Measurements from ENCODE around the gene OR6X1. TPM values are rescaled to one million over a fixed set of nuclear protein-coding genes. Genes with fewer than 3 reads are reported as not detected.

OR6X1 gene
- total RNA-seq, 2 donors from 2014 or later = not detected

DNA sequence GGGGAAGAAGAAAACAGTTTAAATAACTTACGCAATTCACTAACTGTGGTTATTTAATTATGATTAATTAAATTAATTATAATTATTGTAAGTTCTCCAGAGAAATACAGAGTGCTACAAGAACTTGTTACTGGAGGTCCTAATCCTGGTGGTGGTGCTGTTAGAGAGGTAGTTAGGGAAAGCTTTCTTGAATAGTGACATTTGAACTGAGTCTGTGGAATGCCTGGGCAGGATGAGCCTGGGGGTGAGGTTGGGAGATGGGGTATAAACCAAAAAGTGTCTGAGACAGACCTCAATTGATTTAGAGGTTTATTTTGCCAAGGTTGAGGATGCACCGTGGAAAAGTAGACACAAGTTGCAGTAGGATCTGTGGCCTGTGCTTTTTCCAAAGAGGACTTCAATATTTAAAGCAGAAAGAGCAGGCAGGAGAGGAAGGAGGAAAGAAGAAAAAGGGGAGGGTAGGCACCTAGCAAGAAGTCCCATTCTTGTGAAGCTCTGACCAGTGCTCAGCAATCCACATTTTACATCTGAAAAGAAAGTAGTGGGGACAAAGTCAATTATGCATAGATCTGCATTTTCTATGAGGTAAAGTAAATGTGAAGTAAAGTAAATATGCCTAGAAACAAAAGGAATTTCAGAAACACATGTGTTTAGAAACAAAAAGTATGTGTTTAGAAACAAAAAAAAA is 8.4 kb downstream of the OR6X1 start:
- H3K4me1 ChIP-seq (ENCODE audit: control insufficient read depth in 1 of 2, low read depth in 2 of 2) = peaks cover 0 to 8% of the 10 kb centered on the region in 2 donors
- H3K4me3 ChIP-seq = no peak overlapping the region
- H3K27me3 ChIP-seq (replicated peaks; ENCODE audit: insufficient read depth) = no peaks in the 10 kb centered on the region
- DNase-seq (ENCODE audit: low spot score) (no peak), ATAC-seq (ENCODE audit: insufficient number of reproducible peaks, low FRiP score, low read depth) (no peak)
- no peaks in the 10 kb centered on the region for H3K36me3 ChIP-seq
- TF ChIP-seq CTCF (IDR thresholded peaks at IDR 0.05) = no peak
- no peak overlapping the region for H3K27ac ChIP-seq
- H3K9me3 ChIP-seq = no peaks in the 10 kb centered on the region

DNA sequence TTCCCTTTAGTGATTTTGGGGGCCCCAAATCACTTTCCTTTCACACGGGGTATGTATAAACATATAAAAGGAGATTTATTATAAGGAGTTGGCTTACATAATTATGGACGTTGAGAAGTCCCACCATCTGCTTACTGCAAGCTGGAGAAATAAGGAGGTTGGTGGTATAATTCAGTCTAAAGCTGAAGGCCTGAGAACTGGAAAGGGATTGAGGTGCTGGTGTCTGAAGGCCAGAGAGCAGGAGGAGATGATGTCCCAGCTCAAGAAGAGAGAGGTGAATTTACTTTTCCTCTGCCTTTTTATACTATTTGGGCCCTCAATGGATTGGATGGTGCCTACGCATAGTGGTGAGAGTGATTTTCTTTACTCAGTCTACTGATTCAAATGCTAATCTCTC is 11.6 kb downstream of the OR6X1 start:
- H3K36me3 ChIP-seq = no peaks in the 10 kb centered on the region
- no peaks in the 10 kb centered on the region for H3K9me3 ChIP-seq
- ATAC-seq (ENCODE audit: insufficient number of reproducible peaks, low FRiP score, low read depth) (no peak), DNase-seq (ENCODE audit: low spot score) (no peak)
- peaks cover 9 to 18% of the 10 kb centered on the region in 2 donors for H3K4me1 ChIP-seq (ENCODE audit: control insufficient read depth in 1 of 2, low read depth in 2 of 2)
- no peak overlapping the region for H3K27ac ChIP-seq
- H3K27me3 ChIP-seq (replicated peaks; ENCODE audit: insufficient read depth) = no peaks in the 10 kb centered on the region
- TF ChIP-seq CTCF (IDR thresholded peaks at IDR 0.05) = no peak
- peak overlapping the region; percentile 96 for H3K4me3 ChIP-seq

DNA sequence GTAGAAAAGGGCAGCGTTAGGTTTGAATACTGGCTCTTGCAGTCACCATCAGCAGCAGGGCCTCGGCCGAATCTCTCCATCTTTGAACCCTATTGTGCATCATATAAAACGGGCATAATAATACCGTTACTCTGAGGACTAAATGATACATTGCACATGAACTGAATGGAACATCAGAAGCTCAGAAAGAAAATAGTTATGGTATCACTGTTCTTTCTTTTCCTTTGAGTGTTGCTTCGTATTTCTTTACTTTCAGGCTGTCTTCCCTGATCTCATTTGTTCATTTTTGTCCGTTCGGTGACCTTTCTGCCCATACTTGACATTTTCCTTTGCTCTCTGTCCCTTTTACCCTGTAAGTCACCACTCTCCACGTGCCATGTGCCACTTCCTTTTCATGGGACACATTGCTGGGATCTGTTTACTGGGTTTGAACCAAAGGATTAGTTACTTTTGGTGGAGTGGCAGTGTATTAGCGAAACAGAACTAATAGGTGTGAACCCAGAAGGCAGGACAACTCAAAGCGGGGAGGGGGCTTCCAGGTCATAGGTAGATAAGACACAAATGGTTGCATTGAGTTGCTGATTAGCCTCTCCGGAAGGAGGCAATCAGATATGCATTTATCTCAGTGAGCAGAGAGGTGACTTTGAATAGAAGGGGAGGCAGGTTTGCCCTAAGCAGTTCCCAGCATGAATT is 12.1 kb downstream of the OR6X1 start:
- DNase-seq (ENCODE audit: low spot score) (no peak), ATAC-seq (ENCODE audit: insufficient number of reproducible peaks, low FRiP score, low read depth) (no peak)
- peak overlapping the region; percentile 54 to 55 for H3K27ac ChIP-seq
- H3K9me3 ChIP-seq = no peaks in the 10 kb centered on the region
- no peaks in the 10 kb centered on the region for H3K27me3 ChIP-seq (replicated peaks; ENCODE audit: insufficient read depth)
- H3K36me3 ChIP-seq = no peaks in the 10 kb centered on the region
- no peak for TF ChIP-seq CTCF (IDR thresholded peaks at IDR 0.05)
- H3K4me3 ChIP-seq = peak overlapping the region; percentile 96
- H3K4me1 ChIP-seq (ENCODE audit: control insufficient read depth in 1 of 2, low read depth in 2 of 2) = peaks cover 9 to 18% of the 10 kb centered on the region in 2 donors

- Histone ChIP-seq H3K9me3 (no peaks in the 10 kb centered on the region), H3K27me3 (replicated peaks; ENCODE audit: insufficient read depth) (no peaks in the 10 kb centered on the region), H3K4me3 (peak within 1 kb of the TSS; percentile 96), H3K36me3 (no peaks in the 10 kb centered on the region), H3K4me1 (ENCODE audit: control insufficient read depth in 1 of 2, low read depth in 2 of 2) (peaks cover 9 to 18% of the 10 kb centered on the region in 2 donors), H3K27ac (peak within 1 kb of the TSS; percentile 54 to 55)
- ATAC-seq (ENCODE audit: insufficient number of reproducible peaks, low FRiP score, low read depth) (peak; percentile 84), DNase-seq (ENCODE audit: low spot score) (peak; percentile 52)
- TF ChIP-seq CTCF (IDR thresholded peaks at IDR 0.05) = peak; percentile 29
Observed at GRCh38 chr11:123741159-123742030, 12.9 kb downstream of the OR6X1 start, which contains the start of gene ZNF202. Gene ZNF202, minus strand, starts transcription at chr11:123741660. Its CDS starts 10,772 bp downstream, at chr11:123730888.

DNA sequence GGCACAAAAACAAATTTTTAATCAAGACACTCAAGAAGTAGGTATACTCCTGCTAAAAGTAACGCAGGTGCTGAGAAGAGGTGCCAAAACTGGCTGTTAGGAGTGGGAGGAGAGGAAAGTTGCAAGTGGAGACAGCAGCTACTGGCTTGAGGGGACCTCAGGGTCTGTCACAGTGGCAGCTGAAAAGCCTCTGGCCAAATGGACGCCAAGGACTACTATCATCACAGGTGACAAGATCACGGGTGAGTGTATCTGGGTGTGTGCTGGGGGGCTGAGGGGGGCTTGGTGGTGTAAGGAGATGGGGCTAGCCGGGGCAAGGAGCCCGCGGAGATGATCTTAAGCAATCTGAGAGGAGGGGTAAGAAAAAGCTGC is 13.5 kb downstream of the OR6X1 start:
- no peaks in the 10 kb centered on the region for H3K36me3 ChIP-seq
- ATAC-seq (ENCODE audit: insufficient number of reproducible peaks, low FRiP score, low read depth) (no peak), DNase-seq (ENCODE audit: low spot score) (no peak)
- H3K4me3 ChIP-seq = peak overlapping the region; percentile 96
- H3K9me3 ChIP-seq = no peaks in the 10 kb centered on the region
- no peaks in the 10 kb centered on the region for H3K27me3 ChIP-seq (replicated peaks; ENCODE audit: insufficient read depth)
- peaks cover 9 to 18% of the 10 kb centered on the region in 2 donors for H3K4me1 ChIP-seq (ENCODE audit: control insufficient read depth in 1 of 2, low read depth in 2 of 2)
- peak overlapping the region; percentile 54 to 55 for H3K27ac ChIP-seq
- TF ChIP-seq CTCF (IDR thresholded peaks at IDR 0.05) = no peak

Measured in thoracic aorta (tissue), 2 donors.